Thymus (tissue), 11 donors: Measurements from ENCODE around the gene ZNF516. TPM values are rescaled to one million over a fixed set of nuclear protein-coding genes. Genes with fewer than 3 reads are reported as not detected.

Experiments
- DNase-seq, 9 donors: peaks; one replicate each; pipeline ENCODE4 v3.0.0-alpha.2; 2013; ENCODE audit warnings: low spot score in 9 of 9, low read depth in 6 of 9, missing footprints in 1 of 9
- H3K27ac ChIP-seq, 2 donors: one replicate each; pipeline ENCODE4 v1.5.1; 2013; ENCODE audit warnings: control low read depth in 1 of 2, low read depth in 1 of 2, low read length in 1 of 2, mild to moderate bottlenecking in 1 of 2, moderate library complexity in 1 of 2
- H3K27me3 ChIP-seq, 2 donors: one replicate each; pipeline ENCODE4 v1.5.1; 2013; ENCODE audit warnings: low read length in 1 of 2; ENCODE audit not compliant: control insufficient read depth in 2 of 2, insufficient read depth in 1 of 2
- H3K36me3 ChIP-seq, 2 donors: one replicate each; pipeline ENCODE4 v1.5.1; 2013; ENCODE audit warnings: low read length in 1 of 2, mild to moderate bottlenecking in 1 of 2, moderate library complexity in 1 of 2; ENCODE audit not compliant: control insufficient read depth in 2 of 2, insufficient read depth in 2 of 2
- H3K4me1 ChIP-seq, 2 donors: one replicate each; pipeline ENCODE4 v1.5.1; 2013; ENCODE audit warnings: low read length in 2 of 2; ENCODE audit not compliant: control insufficient read depth in 2 of 2, insufficient read depth in 2 of 2
- H3K4me3 ChIP-seq, 2 donors: one replicate each; pipeline ENCODE4 v1.5.1; 2013; ENCODE audit warnings: low read length in 2 of 2, control low read depth in 1 of 2, mild to moderate bottlenecking in 1 of 2
- H3K9me3 ChIP-seq, 2 donors: one replicate each; pipeline ENCODE4 v1.5.1; 2013; ENCODE audit warnings: low read length in 1 of 2, mild to moderate bottlenecking in 1 of 2; ENCODE audit not compliant: control insufficient read depth in 2 of 2, insufficient read depth in 1 of 2
- WGBS: extraction: QIAGEN DNeasy Blood & Tissue Kit; methylation state at CpG from one replicate; pipeline ENCODE4 v1.1.7; 2013; 5-methylcytosine and 5-hydroxymethylcytosine counted together
- polyA plus RNA-seq: library from polyadenylated mRNA; stranded (reverse); fragments of 200-250 nt; gene quantifications from one replicate; pipeline ENCODE4 v1.2.3, GENCODE V29; 2013
- total RNA-seq: library from RNA; stranded (reverse); fragments of 120-200 nt; gene quantifications from one replicate; pipeline ENCODE4 v1.2.4, GENCODE V29; 2013
- donor health status: healthy.

ZNF516 gene
- total and polyA plus RNA-seq, 2 donors = 5.9 to 8.9 TPM

GRCh38 chr18:76448256-76449110, 46.6 kb downstream of the ZNF516 start:
- DNase-seq = no peak
- Histone ChIP-seq H3K4me3 (no peak overlapping the region), H3K36me3 (no peaks in the 10 kb centered on the region), H3K27ac (no peak overlapping the region), H3K4me1 (peaks cover 5 to 21% of the 10 kb centered on the region in 2 donors), H3K9me3 (peaks cover 0 to 3% of the 10 kb centered on the region in 2 donors), H3K27me3 (peaks cover 0 to 16% of the 10 kb centered on the region in 2 donors)
- 87% methylated on average over 16 of the region's 16 CpGs for WGBS

- DNase-seq = no peak
- H3K27ac ChIP-seq = no peak overlapping the region
- peaks cover 0 to under 1% of the 10 kb centered on the region in 2 donors for H3K36me3 ChIP-seq
- H3K27me3 ChIP-seq = peaks cover 0 to 15% of the 10 kb centered on the region in 2 donors
- H3K9me3 ChIP-seq = peaks cover 0 to 3% of the 10 kb centered on the region in 2 donors
- no peak overlapping the region for H3K4me3 ChIP-seq
- WGBS = 97% methylated on average over 21 of the region's 21 CpGs
- peaks cover 5 to 21% of the 10 kb centered on the region in 2 donors for H3K4me1 ChIP-seq
These were observed 47.7 kb downstream of the ZNF516 start for GRCh38 chr18:76447258-76447890.

- Histone ChIP-seq H3K4me1 (peaks cover 5 to 13% of the 10 kb centered on the region in 2 donors), H3K9me3 (peaks cover 0 to 3% of the 10 kb centered on the region in 2 donors), H3K27ac (no peak overlapping the region), H3K36me3 (peaks cover 0 to 5% of the 10 kb centered on the region in 2 donors), H3K27me3 (peaks cover 0 to 8% of the 10 kb centered on the region in 2 donors), H3K4me3 (no peak overlapping the region)
- DNase-seq = no peak
- 96% methylated on average over 20 of the region's 20 CpGs for WGBS
These were observed 48.5 kb downstream of the ZNF516 start for GRCh38 chr18:76446321-76447257.

GRCh38 chr18:76445741-76446232, 49.3 kb downstream of the ZNF516 start:
- H3K4me3 ChIP-seq = no peak overlapping the region
- peaks cover 0 to 3% of the 10 kb centered on the region in 2 donors for H3K9me3 ChIP-seq
- peaks cover 3 to 7% of the 10 kb centered on the region in 2 donors for H3K4me1 ChIP-seq
- H3K27me3 ChIP-seq = no peaks in the 10 kb centered on the region
- no peak for DNase-seq
- WGBS = 95% methylated on average over 11 of the region's 11 CpGs
- H3K36me3 ChIP-seq = peaks cover 5% of the 10 kb centered on the region in 2 donors
- H3K27ac ChIP-seq = no peak overlapping the region

GRCh38 chr18:76445275-76445674, 49.8 kb downstream of the ZNF516 start:
- DNase-seq = no peak

GRCh38 chr18:76444446-76445105, 50.5 kb downstream of the ZNF516 start:
- Histone ChIP-seq H3K27me3 (no peaks in the 10 kb centered on the region), H3K36me3 (peaks cover 5 to 7% of the 10 kb centered on the region in 2 donors), H3K4me3 (no peak overlapping the region), H3K9me3 (peaks cover 0 to 3% of the 10 kb centered on the region in 2 donors), H3K27ac (no peak overlapping the region), H3K4me1 (peaks cover 0 to 4% of the 10 kb centered on the region in 2 donors)
- DNase-seq = no peak
- 95% methylated on average over 13 of the region's 13 CpGs for WGBS

More at GRCh38 chr18:76445275-76445674, 49.8 kb downstream of the ZNF516 start:
- no peak overlapping the region for H3K27ac ChIP-seq
- 93% methylated on average over 3 of the region's 3 CpGs for WGBS
- H3K9me3 ChIP-seq = peaks cover 0 to 3% of the 10 kb centered on the region in 2 donors
- no peak overlapping the region for H3K4me3 ChIP-seq
- H3K4me1 ChIP-seq = peaks cover 0 to 4% of the 10 kb centered on the region in 2 donors
- H3K27me3 ChIP-seq = no peaks in the 10 kb centered on the region
- peaks cover 5 to 7% of the 10 kb centered on the region in 2 donors for H3K36me3 ChIP-seq

GRCh38 chr18:76443519-76444445, 51.3 kb downstream of the ZNF516 start:
- Histone ChIP-seq H3K4me3 (no peak overlapping the region), H3K4me1 (peaks cover 0 to 4% of the 10 kb centered on the region in 2 donors), H3K27me3 (no peaks in the 10 kb centered on the region), H3K36me3 (peaks cover 5 to 7% of the 10 kb centered on the region in 2 donors), H3K27ac (no peak overlapping the region), H3K9me3 (peaks cover 0 to 3% of the 10 kb centered on the region in 2 donors)
- DNase-seq = no peak
- WGBS = 94% methylated on average over 18 of the region's 18 CpGs
